HepG2 (cell line): ENCODE results near the gene NR1H3. TPM values are rescaled to one million over a fixed set of nuclear protein-coding genes. Genes with fewer than 3 reads are reported as not detected.

Source experiments
- ATAC-seq: fragments of 200-7000 bp; cut with Tn5 transposase; 3 replicates; pipeline ENCODE4 v1.9.1; 2020; ENCODE audit warnings: mild to moderate bottlenecking, moderate library complexity
- BruUV-seq: library from RNA; stranded (reverse); fragments of 400-500 nt; replicated peaks from 2 replicates; lab custom pipeline; 2021; lab: Mats Ljungman, UMichigan
- CTCF ChIA-PET: fragments of 300-600 bp; formaldehyde crosslinking; extraction: SDS; loops from one replicate; lab custom pipeline; 2021; ENCODE audit warnings: low total read pairs, inconsistent platforms, low intra/inter-chr PET ratio; lab: Yijun Ruan, JAX
- POLR2A ChIA-PET: fragments of 350-600 bp; sonication (Branson Sonifier 250); formaldehyde crosslinking; loops from one replicate; lab custom pipeline; 2020; ENCODE audit warnings: antibody characterized with exemption, inconsistent platforms; lab: Yijun Ruan, JAX
- DNase-seq: peaks from one replicate; pipeline ENCODE4 v3.0.0-alpha.2; 2015; ENCODE audit warnings: low spot score
- FAIRE-seq: peaks from 3 replicates; lab custom pipeline; 2011; peaks lifted over from hg19 to GRCh38; lab: Jason Lieb, UNC
- H2AFZ ChIP-seq: one replicate; pipeline ENCODE4 v1.6.1; 2011; ENCODE audit warnings: low read length, inconsistent platforms
- H3K27ac ChIP-seq: fragments of 300-600 bp; 3 replicates; pipeline ENCODE4 v1.8.0; 2011; ENCODE audit warnings: mixed run types, mild to moderate bottlenecking, mixed read lengths, low read length, inconsistent platforms; ENCODE audit not compliant: insufficient read depth; ENCODE audit errors: extremely low read length
- H3K27me3 ChIP-seq, 2 experiments: fragments of 200-600 bp in 1 of 2; 2 replicates in 1 of 2; 3 replicates in 1 of 2; pipeline versions ENCODE4 v1.6.0 to v1.8.0; 2011; ENCODE audit warnings: low read length in 2 of 2, mild to moderate bottlenecking in 2 of 2, moderate library complexity in 2 of 2, inconsistent platforms in 1 of 2; ENCODE audit not compliant: insufficient read depth in 2 of 2, control insufficient read depth in 1 of 2
- H3K36me3 ChIP-seq, 2 experiments: fragments of 200-600 bp in 1 of 2; replicated peaks in 1 of 2; 2 replicates in 1 of 2; 3 replicates in 1 of 2; pipeline versions ENCODE4 v1.5.1 to v1.8.0; 2011; ENCODE audit warnings: low read length in 2 of 2, inconsistent platforms in 1 of 2; ENCODE audit not compliant: insufficient read depth in 2 of 2, control insufficient read depth in 1 of 2
- H3K4me1 ChIP-seq: 2 replicates; pipeline ENCODE4 v1.5.1; 2012; ENCODE audit warnings: low read length, inconsistent platforms; ENCODE audit not compliant: insufficient read depth
- H3K4me2 ChIP-seq: 2 replicates; pipeline ENCODE4 v1.6.0; 2011; ENCODE audit warnings: low read depth, low read length, inconsistent platforms
- H3K4me3 ChIP-seq, 3 experiments: fragments of 200-600 bp in 1 of 3; sonication (generic), shearing (Covaris generic) in 1 of 3; replicated peaks in 1 of 3; 2 replicates each; pipeline ENCODE4 v1.5.1; 2011 to 2016; ENCODE audit warnings: low read length in 3 of 3, inconsistent platforms in 2 of 3, low read depth in 2 of 3, mild to moderate bottlenecking in 2 of 3, control low read depth in 1 of 3, mixed read lengths in 1 of 3; ENCODE audit not compliant: insufficient read depth in 1 of 3
- H3K79me2 ChIP-seq: one replicate; pipeline ENCODE4 v1.6.1; 2011; ENCODE audit warnings: low read length, inconsistent platforms; ENCODE audit not compliant: insufficient read depth
- H3K9ac ChIP-seq: 2 replicates; pipeline ENCODE4 v1.6.0; 2011; ENCODE audit warnings: mild to moderate bottlenecking, low read depth, low read length, inconsistent platforms; ENCODE audit not compliant: insufficient read depth
- H3K9me3 ChIP-seq: 2 replicates; pipeline ENCODE4 v1.5.1; 2012; ENCODE audit warnings: mild to moderate bottlenecking, low read length
- H4K20me1 ChIP-seq: 2 replicates; pipeline ENCODE4 v1.6.0; 2011; ENCODE audit warnings: inconsistent platforms, mild to moderate bottlenecking, low read length, moderate library complexity; ENCODE audit not compliant: insufficient read depth
- ATRX ChIP-seq: sonication (generic); formaldehyde crosslinking; IDR thresholded peaks from 2 replicates; pipeline ENCODE4 v1.4.0; 2020; ENCODE audit warnings: missing genetic modification reagents, borderline replicate concordance
- CBFB ChIP-seq: sonication (generic); formaldehyde crosslinking; IDR thresholded peaks from 2 replicates; pipeline ENCODE4 v1.4.0; 2020; ENCODE audit warnings: missing genetic modification reagents
- CCAR2 ChIP-seq: fragments of 200-400 bp; formaldehyde crosslinking; optimal IDR thresholded peaks from 2 replicates; pipeline ENCODE3; 2018; ENCODE audit warnings: low read depth, mild to moderate bottlenecking, low read length, moderate library complexity
- CEBPG ChIP-seq: IDR thresholded peaks from 2 replicates; pipeline ENCODE4 v1.6.1; 2016
- CREBL2 ChIP-seq: sonication (generic); formaldehyde crosslinking; IDR thresholded peaks from 2 replicates; pipeline ENCODE4 v1.8.1; 2023; ENCODE audit warnings: missing genetic modification reagents, mild to moderate bottlenecking, borderline replicate concordance
- ELF1 ChIP-seq: sonication (generic); formaldehyde crosslinking; IDR thresholded peaks from 2 replicates; pipeline ENCODE4 v1.4.0; 2020; ENCODE audit warnings: missing genetic modification reagents
- ELF4 ChIP-seq: sonication (generic); formaldehyde crosslinking; IDR thresholded peaks from 2 replicates; pipeline ENCODE4 v1.5.0; 2020; ENCODE audit warnings: missing genetic modification reagents, mild to moderate bottlenecking, moderate library complexity, borderline replicate concordance
- FOSL1 ChIP-seq: sonication (generic); formaldehyde crosslinking; IDR thresholded peaks from 2 replicates; pipeline ENCODE4 v1.9.0; 2021; ENCODE audit warnings: missing genetic modification reagents, borderline replicate concordance
- HBP1 ChIP-seq: IDR thresholded peaks from 2 replicates; pipeline ENCODE4 v1.6.1; 2016; ENCODE audit warnings: low read depth, control low read depth
- SALL2 ChIP-seq: sonication (generic); formaldehyde crosslinking; IDR thresholded peaks from 2 replicates; pipeline ENCODE4 v1.8.1; 2023; ENCODE audit warnings: mild to moderate bottlenecking, missing genetic modification reagents, inconsistent platforms
- SMARCC2 ChIP-seq: fragments of 450-650 bp; IDR thresholded peaks from 2 replicates; pipeline ENCODE4 v1.6.1; 2017; ENCODE audit warnings: antibody characterized with exemption, mild to moderate bottlenecking
- ZNF124 ChIP-seq: sonication (generic); formaldehyde crosslinking; IDR thresholded peaks from 2 replicates; pipeline ENCODE4 v1.4.0; 2020; ENCODE audit warnings: missing genetic modification reagents
- ZNF205 ChIP-seq: IDR thresholded peaks from 2 replicates; pipeline ENCODE4 v1.6.1; 2018; ENCODE audit warnings: missing biosample characterization, missing genetic modification reagents
- ZNF256 ChIP-seq: sonication (generic); formaldehyde crosslinking; conservative IDR thresholded peaks from 2 replicates; pipeline ENCODE4 v1.4.0; 2020; ENCODE audit warnings: missing genetic modification reagents
- ZNF383 ChIP-seq: sonication (generic); formaldehyde crosslinking; IDR thresholded peaks from 2 replicates; pipeline ENCODE4 v1.4.0; 2020; ENCODE audit warnings: missing genetic modification reagents, mild to moderate bottlenecking, borderline replicate concordance
- ZNF468 ChIP-seq: sonication (generic); formaldehyde crosslinking; IDR thresholded peaks from 2 replicates; pipeline ENCODE4 v1.8.0; 2022; ENCODE audit warnings: mild to moderate bottlenecking, moderate library complexity, missing genetic modification reagents
- ZNF724P ChIP-seq: sonication (generic); formaldehyde crosslinking; IDR thresholded peaks from 2 replicates; pipeline ENCODE4 v1.8.0; 2022; ENCODE audit warnings: missing genetic modification reagents, borderline replicate concordance
- WGBS: methylation state at CpG from one replicate; pipeline ENCODE4 v1.1.6; 2017; ENCODE audit warnings: low lambda C conversion rate; 5-methylcytosine and 5-hydroxymethylcytosine counted together
- in situ Hi-C: cut with HindIII; loops from 2 replicates; pipeline ENCODE4 v1.10.0; 2017; ENCODE audit warnings: low pct_unique_long_range_greater_than_20kb; ENCODE audit not compliant: extremely low pct_ligation_motif_present
- intact Hi-C: fragments of 100-400 bp; cut with micrococcal nuclease; formaldehyde crosslinking; loops from one replicate; pipeline ENCODE4 v1.10.0; 2022; ENCODE audit not compliant: unreplicated experiment
- polyA plus RNA-seq, 8 experiments: library from polyadenylated mRNA; depleted of rRNA in 3 of 8; stranded (reverse) in 7 of 8; unstranded in 1 of 8; fragments of >200 nt; fragmentation: Illumina TruSeq in 4 of 8; extraction: Trizol in 4 of 8; gene quantifications; 2 replicates each; pipeline versions ENCODE4 v1.2.1 to v1.2.3, GENCODE V29; 2011 to 2016; ENCODE audit warnings: low read depth in 4 of 8, missing spikeins in 1 of 8, mixed read lengths in 1 of 8; ENCODE audit not compliant: insufficient read depth in 1 of 8
- total RNA-seq, 5 experiments: library from RNA; depleted of rRNA; stranded (reverse); fragments of >200 nt; fragmentation: Illumina TruSeq; extraction: Trizol; gene quantifications; 2 replicates each; pipeline ENCODE4 v1.2.3, GENCODE V29; 2016; ENCODE audit warnings: low read depth in 1 of 5

NR1H3 gene
- total and polyA plus RNA-seq, 2 of the 13 experiments (the other 11 are each of a cell fraction or from before 2014, with no cell fraction given), result 41.8 to 102 TPM

GRCh38 chr11:47308050-47308823 is 50.4 kb downstream of the NR1H3 start:
- H3K27ac ChIP-seq, result no peak overlapping the region
- no peak overlapping the region for H3K9ac ChIP-seq
- no peak overlapping the region for H2AFZ ChIP-seq
- POLR2A ChIA-PET, result no interaction called here
- WGBS, result 93% methylated on average over 6 of the region's 6 CpGs
- H3K4me3 ChIP-seq, result no peak overlapping the region
- intact Hi-C loops (no loop called here), in situ Hi-C loops (no loop called here)
- CTCF ChIA-PET, result no interaction called here
- no peak overlapping the region for H3K4me2 ChIP-seq
- H4K20me1 ChIP-seq, result no peaks in the 10 kb centered on the region
- BruUV-seq, result no TSS peak
- no peak for DNase-seq
- no peaks in the 10 kb centered on the region for H3K9me3 ChIP-seq
- H3K79me2 ChIP-seq, result no peaks in the 10 kb centered on the region
- no peak for ATAC-seq
- no peaks in the 10 kb centered on the region for H3K27me3 ChIP-seq
- no peak for FAIRE-seq
- no peaks in the 10 kb centered on the region for H3K4me1 ChIP-seq
- TF ChIP-seq SMARCC2 (no peak), ZNF724P (no peak), ELF4 (no peak)
- peaks cover 34 to 66% of the 10 kb centered on the region in 2 experiments for H3K36me3 ChIP-seq

GRCh38 chr11:47314992-47315391 is 57.2 kb downstream of the NR1H3 start:
- POLR2A ChIA-PET, result no interaction called here
- Histone ChIP-seq H3K9me3 (no peaks in the 10 kb centered on the region), H3K4me3 (no peak overlapping the region), H3K79me2 (no peaks in the 10 kb centered on the region), H3K9ac (no peak overlapping the region), H3K4me2 (no peak overlapping the region), H3K27me3 (no peaks in the 10 kb centered on the region), H3K27ac (no peak overlapping the region), H3K4me1 (no peaks in the 10 kb centered on the region), H2AFZ (no peak overlapping the region), H4K20me1 (no peaks in the 10 kb centered on the region), H3K36me3 (peaks cover 12 to 43% of the 10 kb centered on the region in 2 experiments; a peak in 4 of 5 replicates)
- TF ChIP-seq HBP1 (CRISPR knock-in tag) (no peak), CCAR2 (no peak), ZNF383 (CRISPR knock-in tag) (no peak), SALL2 (CRISPR knock-in tag) (no peak), ZNF124 (CRISPR knock-in tag) (no peak), FOSL1 (CRISPR knock-in tag) (no peak), ZNF724P (no peak), ZNF205 (CRISPR knock-in tag) (no peak), ELF1 (CRISPR knock-in tag) (no peak), ATRX (CRISPR knock-in tag) (no peak), CEBPG (no peak), ZNF256 (CRISPR knock-in tag) (no peak), ZNF468 (no peak), CBFB (CRISPR knock-in tag) (no peak), CREBL2 (no peak)
- intact Hi-C loops (no loop called here), in situ Hi-C loops (no loop called here)
- DNase-seq (no peak), ATAC-seq (no peak), FAIRE-seq (no peak)
- 97% methylated on average over 5 of the region's 5 CpGs for WGBS
- BruUV-seq, result no TSS peak
- CTCF ChIA-PET, result no interaction called here
